Activated effector memory CD4-positive, alpha-beta T cell treated with Interleukin-2 at 50 U/mL for 16 hours (primary cell): Measurements from ENCODE around the gene KIF2B.
"Not testable (repeated sequence)": the region's sequence is repeated elsewhere in the genome, so short reads cannot be mapped to it uniquely, and the experiment has no call there.

Experiments used
- DNase-seq: peaks from one replicate; pipeline ENCODE4 v3.0.0-alpha.2; 2020

KIF2B gene, protein sequence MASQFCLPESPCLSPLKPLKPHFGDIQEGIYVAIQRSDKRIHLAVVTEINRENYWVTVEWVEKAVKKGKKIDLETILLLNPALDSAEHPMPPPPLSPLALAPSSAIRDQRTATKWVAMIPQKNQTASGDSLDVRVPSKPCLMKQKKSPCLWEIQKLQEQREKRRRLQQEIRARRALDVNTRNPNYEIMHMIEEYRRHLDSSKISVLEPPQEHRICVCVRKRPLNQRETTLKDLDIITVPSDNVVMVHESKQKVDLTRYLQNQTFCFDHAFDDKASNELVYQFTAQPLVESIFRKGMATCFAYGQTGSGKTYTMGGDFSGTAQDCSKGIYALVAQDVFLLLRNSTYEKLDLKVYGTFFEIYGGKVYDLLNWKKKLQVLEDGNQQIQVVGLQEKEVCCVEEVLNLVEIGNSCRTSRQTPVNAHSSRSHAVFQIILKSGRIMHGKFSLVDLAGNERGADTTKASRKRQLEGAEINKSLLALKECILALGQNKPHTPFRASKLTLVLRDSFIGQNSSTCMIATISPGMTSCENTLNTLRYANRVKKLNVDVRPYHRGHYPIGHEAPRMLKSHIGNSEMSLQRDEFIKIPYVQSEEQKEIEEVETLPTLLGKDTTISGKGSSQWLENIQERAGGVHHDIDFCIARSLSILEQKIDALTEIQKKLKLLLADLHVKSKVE

DNA sequence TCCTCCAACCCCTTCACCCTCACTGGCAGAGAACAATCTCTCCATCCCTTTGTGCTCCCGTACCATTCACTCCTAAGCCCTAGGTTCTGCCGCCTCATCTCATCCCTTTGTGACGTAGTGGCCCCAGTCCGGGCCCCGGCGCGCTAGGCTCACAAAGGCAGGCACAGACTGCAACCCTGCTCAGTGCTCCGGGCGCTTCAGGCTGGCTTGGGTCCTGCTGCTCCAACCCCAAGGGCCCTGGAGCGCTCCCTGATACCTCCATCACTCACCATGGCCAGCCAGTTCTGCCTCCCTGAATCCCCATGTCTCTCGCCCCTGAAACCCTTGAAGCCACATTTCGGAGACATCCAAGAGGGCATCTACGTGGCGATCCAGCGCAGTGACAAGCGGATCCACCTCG is at the start of gene KIF2B:
TSS of gene KIF2B (plus strand) at position 164 of the 400 bp plus-strand sequence. CDS start at position 271, 107 bp downstream.
- no peak for DNase-seq

DNA sequence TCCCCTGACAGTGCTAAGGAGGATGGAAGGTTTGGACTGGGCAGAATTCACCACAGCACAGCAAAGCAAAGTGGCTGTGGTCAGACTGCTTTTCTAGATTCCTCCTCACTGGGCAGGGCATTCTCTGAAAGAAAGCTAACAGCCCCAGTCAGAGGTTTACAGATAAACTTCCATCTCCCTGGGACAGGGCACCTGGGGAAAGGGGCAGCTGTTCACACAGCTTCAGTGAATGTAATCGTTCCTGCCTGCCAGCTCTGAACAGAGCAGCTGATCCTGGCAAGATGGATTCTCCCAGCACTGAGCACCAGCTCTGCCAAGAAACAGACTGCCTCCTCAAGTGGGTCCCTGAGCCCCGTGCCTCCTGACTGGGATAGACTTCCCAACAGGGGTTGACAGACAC is 42.4 kb upstream of the KIF2B start:
- no peak for DNase-seq

DNA sequence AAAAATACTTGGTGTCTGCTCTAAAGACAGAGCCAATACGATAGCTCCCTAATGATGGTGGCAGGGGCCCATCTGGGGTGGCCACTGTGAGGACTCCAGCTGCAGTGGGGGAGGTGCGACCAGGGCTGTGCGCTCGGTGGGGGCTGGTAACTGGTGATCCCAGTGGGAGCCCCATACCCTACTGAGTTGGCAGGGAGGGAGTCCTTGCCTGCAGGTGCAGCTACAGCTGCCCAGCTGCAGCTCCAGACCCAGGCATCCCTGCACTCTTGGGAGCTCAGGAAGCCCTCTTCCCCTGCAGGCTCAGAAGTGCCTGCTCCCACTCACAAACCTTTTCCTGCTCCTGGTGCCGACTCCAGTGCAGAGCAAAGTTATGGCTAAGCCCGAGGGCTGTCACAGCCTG is 31.2 kb upstream of the KIF2B start:
- DNase-seq: no peak

DNA sequence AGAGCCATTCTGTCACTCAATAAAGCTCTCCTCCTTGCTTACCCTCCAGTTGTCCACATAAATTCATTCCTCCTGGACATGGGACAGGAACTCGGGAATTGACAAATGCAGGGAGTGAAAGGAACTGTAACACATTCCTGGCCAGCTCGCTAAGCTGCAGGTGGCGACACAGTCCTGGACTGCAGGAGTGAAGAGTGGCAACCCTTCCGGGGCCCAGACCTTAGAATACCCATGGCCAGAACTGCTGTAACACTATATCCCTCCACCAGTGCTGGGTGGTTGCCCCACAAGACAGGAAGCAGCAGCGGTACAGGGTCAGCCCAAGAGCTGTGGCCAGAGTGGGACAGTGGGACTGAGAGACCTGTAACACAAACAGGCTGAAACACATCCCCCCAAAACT is 30.3 kb upstream of the KIF2B start:
- DNase-seq: no peak

DNA sequence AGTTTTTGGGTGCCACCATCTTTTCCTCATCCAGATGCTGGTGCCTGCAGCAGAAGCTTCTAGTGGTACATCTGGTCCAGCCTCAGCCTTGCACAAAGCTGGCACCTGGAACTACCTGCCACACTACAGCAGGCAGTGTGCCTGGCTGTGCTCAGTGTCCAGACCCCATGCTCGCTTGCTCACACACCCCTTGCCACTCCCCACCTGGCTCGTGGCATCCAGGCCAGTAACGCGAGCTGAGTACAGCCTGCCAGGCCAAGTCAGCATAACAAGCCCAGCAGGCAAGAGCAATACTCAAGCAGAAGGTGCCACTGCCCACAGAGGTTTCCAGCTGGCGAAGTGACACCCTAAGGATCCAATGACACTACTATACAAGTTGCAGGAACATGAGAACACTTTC is 29.7 kb upstream of the KIF2B start:
- DNase-seq: no peak

DNA sequence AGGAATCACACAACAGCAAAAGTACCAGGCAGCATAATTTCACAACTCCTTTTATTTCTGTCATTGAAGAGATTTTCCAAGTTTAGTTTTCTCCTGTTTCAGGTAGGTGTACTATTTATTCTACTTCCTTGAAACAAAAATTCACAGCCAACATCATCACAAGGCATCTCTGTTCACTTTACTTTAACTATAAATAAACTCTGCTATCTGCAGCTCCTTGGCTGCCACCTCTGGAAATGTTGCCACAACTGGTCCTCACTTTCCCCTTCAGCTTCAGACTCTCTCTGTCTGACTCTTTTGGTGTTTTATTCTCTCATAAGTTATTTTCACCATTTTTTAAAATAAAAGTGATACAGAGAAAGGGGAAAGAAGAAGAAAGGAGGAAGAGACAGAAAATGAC is 27.9 kb upstream of the KIF2B start:
- no peak for DNase-seq

DNA sequence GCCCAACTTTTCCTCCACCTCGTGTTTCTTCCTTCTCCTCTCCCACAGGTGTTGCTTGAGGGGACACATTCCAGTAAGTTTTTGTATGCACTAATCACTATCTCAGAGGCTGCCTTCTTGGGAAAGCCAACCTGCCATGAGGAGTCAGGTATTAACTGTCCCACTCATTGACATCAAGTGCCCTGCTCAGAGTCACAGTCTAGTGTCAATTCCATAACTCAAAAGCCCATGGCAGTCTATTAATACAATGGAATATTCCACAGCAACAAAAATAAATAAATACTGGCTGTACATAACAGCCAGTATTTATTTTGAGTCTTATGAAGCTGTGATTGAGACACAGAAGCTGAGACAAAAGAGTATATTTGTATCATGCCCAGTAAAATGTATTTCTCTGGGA is 26.1 kb upstream of the KIF2B start:
- no peak for DNase-seq

DNA sequence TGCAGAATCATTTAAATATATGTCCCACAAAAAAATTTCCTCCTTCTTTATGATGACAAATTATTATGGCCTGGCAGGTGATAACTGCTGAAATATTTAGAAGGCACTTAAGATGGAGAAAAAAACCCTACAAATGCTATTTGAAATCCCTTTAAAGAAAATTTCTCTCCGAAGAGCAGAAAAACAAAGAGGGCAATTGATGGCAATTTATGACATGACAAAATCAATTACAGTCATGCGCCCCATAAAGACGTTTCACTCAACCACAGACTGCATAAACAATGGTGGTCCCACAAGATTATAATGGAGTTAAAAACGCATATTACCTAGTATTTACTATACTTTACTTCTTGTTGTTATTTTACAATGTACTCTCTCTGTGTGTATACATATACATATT is 25.2 kb upstream of the KIF2B start:
- DNase-seq: no peak

DNA sequence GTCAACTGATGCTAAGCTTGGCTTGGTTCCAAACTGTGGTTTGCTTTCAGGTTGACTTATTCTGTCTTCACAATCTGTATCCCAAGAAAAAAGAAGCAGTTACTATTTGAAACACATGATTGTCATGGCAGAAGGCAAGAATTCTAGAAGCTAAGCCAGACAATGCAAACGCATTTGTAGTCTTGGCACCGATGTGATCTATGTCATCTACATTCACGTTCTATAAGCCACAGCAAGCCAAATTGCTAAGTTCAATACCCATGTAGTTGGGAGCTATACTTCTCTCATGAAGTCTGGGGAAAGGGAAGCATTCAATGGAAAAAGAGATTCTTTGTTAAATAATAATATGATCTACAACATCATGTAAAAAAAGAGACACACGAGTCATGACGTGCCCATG is 18.3 kb upstream of the KIF2B start:
- DNase-seq: no peak

DNA sequence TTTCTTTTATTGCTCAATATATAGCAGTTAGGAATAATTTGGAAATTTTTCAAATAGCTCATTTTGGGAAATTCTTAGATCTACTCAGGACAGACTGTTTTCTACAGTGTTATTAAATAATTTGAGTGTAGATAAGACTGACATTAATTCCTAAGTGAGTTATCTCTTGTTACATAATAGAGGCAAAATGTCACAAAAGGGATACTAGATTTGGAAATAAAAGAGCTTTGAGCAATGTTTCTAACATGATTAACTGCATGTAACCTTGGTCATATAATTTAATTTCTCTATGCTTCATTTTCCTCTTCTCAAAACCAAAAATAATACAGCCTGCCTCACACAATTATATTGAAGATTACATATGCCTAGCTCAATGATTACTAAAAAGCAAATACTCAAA is 16.3 kb upstream of the KIF2B start:
- DNase-seq: no peak

DNA sequence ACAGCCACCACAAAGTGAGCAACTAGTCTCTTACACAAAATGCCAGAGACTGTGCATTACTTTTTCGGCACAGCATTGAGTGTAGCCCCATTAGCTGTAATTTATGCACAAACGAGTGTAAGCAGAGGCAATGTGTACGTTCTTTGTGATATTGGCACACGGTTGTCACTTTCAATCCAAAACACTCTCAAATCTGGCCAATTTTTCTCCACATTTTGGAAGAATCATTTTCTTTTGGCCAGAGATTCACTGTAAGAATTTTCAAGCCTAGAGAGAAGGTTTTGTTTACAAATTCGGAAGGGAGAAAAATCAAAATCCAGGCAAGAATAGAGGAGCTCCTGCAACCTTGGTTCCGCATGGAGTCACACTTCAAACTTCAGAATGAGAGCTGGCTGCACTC is 15.4 kb upstream of the KIF2B start:
- no peak for DNase-seq

DNA sequence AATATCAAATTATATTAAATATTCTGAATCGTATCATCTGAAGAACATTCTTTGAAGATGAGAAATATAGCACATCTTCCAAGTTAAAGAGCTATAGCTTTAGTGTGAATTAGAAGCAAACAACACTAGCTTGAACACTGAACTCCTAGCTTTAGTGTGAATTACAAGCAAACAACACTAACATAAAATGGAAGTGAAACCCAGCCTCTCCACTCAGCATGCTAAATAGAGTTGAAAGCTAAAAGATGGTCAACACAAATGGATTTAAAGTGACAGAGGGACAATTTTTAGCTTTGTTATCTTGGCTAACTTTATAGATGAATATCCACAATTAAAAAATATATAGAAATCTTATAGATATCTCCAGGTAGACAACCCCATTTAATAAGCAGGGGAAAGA is 4.5 kb upstream of the KIF2B start:
- no peak for DNase-seq

DNA sequence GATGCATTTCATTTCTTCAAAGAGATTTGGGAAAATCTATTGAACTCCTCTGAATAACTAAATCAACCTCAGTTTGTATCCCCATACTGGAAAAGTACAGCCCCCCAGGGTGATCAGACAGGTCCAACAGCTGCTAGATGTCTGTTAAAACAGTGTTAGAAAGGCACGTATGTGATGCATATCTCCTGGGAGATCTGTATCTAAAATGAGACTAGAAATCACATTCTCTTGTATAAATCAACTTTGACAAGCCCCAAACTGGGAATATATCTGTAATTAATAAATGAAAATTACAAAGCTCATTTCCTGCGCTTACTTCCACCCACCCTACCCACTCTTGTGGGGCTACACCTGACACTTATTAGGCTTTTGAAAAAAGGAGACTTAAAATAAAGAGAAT is 3.8 kb upstream of the KIF2B start:
- DNase-seq: no peak

DNA sequence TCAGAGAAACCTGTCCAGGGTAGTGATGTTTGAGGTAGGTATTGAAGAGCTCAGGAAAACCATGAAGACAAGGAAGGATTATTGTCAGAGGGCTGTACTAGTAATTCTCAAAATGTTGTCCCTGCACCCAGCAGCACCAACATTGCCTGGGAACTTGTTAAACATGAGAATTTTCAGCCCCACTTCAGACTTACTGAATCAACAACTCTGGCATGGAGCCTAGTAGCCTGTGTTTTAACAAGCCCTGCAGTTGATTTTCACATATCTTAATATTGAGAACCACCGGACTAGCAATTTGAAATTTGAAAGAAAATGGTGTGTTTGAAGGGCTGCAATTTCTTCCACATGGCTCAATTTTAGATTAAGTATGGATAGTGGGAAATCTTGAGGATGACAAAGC is 2.8 kb upstream of the KIF2B start:
- no peak for DNase-seq

DNA sequence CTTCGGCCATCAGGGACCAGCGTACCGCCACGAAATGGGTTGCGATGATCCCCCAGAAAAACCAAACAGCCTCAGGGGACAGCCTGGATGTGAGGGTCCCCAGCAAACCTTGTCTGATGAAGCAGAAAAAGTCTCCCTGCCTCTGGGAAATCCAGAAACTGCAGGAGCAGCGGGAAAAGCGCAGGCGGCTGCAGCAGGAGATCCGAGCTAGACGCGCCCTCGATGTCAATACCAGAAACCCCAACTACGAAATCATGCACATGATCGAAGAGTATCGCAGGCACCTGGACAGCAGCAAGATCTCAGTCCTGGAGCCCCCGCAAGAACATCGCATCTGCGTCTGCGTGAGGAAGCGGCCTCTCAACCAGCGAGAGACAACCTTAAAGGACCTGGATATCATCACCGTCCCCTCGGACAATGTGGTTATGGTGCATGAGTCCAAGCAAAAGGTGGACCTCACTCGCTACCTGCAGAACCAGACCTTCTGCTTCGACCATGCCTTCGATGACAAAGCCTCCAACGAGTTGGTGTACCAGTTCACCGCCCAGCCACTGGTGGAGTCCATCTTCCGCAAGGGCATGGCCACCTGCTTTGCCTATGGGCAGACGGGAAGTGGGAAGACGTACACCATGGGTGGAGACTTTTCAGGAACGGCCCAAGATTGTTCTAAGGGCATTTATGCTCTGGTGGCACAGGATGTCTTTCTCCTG is 769 bp downstream of the KIF2B start:
- no peak for DNase-seq

DNA sequence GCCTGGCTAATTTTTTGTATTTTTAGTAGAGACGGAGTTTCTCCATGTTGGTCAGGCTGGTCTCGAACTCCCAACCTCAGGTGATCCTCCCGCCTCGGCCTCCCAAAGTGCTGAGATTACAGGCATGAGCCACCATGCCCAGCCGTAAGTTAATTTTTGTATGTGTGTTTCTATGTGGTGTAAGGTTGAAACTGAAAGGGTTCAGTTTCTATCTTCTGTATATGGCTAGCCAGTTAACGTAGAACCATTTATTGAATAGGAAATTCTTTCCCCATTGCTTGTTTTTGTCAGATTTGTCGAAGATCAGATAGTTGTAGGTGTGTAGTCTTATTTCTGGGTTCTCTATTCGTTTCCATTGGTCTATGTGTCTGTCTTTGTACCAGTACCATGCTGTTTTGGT is 12.0 kb downstream of the KIF2B start:
- not testable (repeated sequence) for DNase-seq

DNA sequence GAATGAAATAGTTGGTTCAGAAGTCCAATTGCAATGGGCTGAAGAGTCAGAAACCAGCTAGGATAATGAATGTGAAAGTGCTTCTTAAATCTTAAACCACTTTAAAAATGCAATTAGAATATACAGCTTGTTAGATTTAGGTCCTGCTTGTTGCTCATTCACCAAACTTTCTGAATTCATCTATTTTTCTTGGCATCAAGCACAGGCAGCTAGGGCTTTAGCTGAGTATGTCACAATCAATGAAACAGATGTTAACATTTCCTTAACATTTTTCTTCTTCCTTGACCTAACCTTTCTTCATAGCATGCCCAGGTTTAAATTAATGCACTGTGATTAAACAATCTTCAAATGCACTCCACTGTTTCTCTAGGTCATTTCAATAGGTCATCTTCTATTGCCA is 14.4 kb downstream of the KIF2B start:
- DNase-seq: no peak

DNA sequence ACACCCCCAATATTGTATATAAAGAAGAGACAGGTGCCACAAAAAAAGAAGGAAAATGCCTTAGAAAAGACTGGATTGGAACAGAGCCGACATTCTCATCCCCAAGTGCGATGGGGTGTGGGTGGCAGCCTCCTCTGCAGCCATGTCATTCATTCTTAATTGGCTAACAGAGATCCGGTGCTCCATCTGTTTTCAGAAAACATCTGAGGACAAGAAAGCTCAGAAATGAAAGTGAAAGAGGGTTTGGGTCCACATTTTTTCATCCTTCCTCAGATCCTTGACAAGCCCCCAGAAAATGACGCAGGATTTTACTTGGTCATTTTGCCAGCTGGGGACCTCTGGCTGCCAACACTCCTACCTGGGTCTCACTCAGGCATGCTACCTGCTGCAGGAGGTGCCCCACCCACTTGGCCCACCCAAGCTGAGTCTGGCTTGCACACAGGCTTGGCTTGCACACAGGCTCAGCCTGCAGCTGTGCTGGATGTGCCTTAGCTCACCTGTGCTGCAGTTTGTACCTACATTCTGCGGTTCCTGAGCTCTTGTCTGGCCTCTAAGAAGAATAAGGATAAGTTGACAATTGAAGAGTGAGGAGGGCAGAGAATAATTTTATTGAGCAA is 21.9 kb downstream of the KIF2B start:
- DNase-seq: no peak

DNA sequence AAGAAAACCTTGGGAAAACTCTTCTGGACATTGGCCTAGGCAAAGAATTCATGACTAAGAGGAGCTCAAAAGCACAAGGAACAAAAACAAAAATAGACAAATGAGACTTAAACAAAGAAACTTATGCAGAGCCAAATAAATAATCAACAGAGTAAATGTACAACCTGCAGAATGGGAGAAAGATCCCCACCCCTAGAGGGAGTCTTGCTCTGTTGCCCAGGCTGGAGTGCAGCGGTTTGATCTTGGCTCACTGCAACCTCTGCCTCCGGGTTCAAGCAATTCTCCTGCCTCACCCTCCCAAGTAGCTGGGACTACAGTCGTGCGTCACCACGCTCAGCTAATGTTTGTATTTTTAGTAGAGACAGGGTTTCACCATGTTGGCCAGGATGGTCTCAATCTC is 48.4 kb downstream of the KIF2B start:
- not testable (repeated sequence) for DNase-seq
